ENCODE results near the gene PPIL1.

The PPIL1 gene

DNA sequence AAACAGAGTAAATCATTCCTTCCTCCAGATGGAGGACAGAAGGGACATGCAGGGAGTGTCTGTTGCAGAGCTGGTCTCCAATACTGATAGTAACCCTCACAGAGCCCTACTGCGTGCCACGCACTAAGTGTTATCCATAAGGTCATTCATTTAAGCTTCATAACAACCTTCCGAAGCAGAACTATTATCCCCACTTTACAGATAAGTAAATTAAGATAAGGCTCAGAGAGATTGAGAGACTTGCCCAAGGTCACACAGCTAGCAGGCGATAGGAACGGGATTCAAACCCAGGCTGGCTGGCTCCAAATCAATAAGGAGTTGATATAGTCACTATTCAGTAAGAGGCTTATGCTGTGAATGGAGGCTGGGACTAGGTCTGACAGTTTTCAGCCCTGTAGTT lies 66.0 kb downstream of the PPIL1 start:
- no peak for TF ChIP-seq CTCF (conservative IDR thresholded peaks at IDR 0.05; ENCODE audit: control insufficient read depth, insufficient read depth, low read depth, low read length)
- DNase-seq (ENCODE audit: low read depth), result no peak
- H3K4me3 ChIP-seq (ENCODE audit: control insufficient read depth, low read depth, low read length), result no peak overlapping the region

GRCh38 chr6:36807750-36808149 lies 66.9 kb downstream of the PPIL1 start:
- no peak for TF ChIP-seq CTCF (conservative IDR thresholded peaks at IDR 0.05; ENCODE audit: control insufficient read depth, insufficient read depth, low read depth, low read length)
- no peak overlapping the region for H3K4me3 ChIP-seq (ENCODE audit: control insufficient read depth, low read depth, low read length)
- DNase-seq (ENCODE audit: low read depth), result no peak

GRCh38 chr6:36807143-36807542 lies 67.5 kb downstream of the PPIL1 start:
- TF ChIP-seq CTCF (conservative IDR thresholded peaks at IDR 0.05; ENCODE audit: control insufficient read depth, insufficient read depth, low read depth, low read length), result no peak

GRCh38 chr6:36805917-36806316 lies 68.7 kb downstream of the PPIL1 start:
- no peak overlapping the region for H3K4me3 ChIP-seq (ENCODE audit: control insufficient read depth, low read depth, low read length)
- no peak for TF ChIP-seq CTCF (conservative IDR thresholded peaks at IDR 0.05; ENCODE audit: control insufficient read depth, insufficient read depth, low read depth, low read length)
- DNase-seq (ENCODE audit: low read depth), result no peak

More at GRCh38 chr6:36807143-36807542, 67.5 kb downstream of the PPIL1 start:
- no peak overlapping the region for H3K4me3 ChIP-seq (ENCODE audit: control insufficient read depth, low read depth, low read length)
- DNase-seq (ENCODE audit: low read depth), result no peak

GRCh38 chr6:36805096-36805797 lies 69.4 kb downstream of the PPIL1 start:
- TF ChIP-seq CTCF (conservative IDR thresholded peaks at IDR 0.05; ENCODE audit: control insufficient read depth, insufficient read depth, low read depth, low read length), result no peak
- H3K4me3 ChIP-seq (ENCODE audit: control insufficient read depth, low read depth, low read length), result no peak overlapping the region
- DNase-seq (ENCODE audit: low read depth), result no peak
